GM04503 (cell line): ENCODE data around the gene FAM107B.
"Not testable (repeated sequence)": the region's sequence is repeated elsewhere in the genome, so short reads cannot be mapped to it uniquely, and the experiment has no call there.

Experiments used
- DNase-seq: peaks from one replicate; pipeline ENCODE4 v3.0.0-alpha.2; 2012; ENCODE audit warnings: low read depth

The FAM107B gene

DNA sequence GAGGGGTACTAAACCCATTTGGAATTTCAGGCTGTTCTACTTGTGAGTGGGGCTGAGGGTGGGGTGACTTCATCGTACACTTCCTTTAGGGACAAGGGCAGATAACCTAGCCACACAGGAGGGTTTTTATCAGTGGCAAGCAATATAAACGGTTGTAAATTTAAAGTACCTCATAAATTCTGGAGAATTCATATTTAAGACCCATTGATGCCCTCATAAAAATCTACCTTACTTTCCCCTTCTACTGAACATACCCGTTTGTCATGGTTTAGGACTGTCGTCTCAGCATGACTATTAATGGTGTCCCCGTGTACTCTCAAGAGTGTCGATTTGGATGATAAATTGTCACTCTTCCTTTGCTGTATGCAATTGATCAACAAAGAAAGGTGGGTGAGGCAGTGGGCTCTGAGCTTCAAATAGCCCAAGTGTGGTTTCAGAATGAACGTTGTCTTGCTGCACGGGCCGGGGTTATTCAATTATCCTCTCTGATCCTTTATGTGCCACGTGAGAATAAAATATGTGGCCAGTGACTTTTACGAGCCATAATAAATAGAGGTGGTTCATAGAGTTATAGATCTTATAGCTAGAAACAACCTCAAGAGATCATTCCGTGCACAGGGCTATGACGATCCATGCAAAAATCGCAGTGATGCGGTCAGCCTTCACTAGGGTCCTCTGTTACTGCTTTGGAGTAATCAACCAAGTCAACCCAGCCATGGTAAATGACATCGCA lies 82.2 kb downstream of the FAM107B start:
- DNase-seq: no peak

DNA sequence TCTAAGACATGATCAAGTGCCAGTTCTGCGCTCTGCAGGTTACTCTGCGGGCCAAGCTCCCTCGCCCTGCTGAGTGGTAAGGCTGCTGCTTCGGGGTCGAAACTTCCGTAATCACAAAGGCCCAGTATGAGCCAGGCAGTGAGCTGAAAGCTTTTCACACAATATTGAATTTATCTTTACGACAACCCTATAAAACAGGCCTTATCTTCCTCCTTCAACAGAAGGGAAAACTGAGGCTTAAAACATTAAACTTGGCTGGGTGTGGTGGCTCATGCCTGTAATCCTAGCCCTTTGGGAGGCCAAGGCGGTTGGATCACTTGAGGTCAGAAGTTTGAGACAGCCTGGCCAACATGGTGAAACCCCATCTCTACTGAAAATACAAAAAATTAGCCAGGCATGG lies 83.3 kb downstream of the FAM107B start:
- DNase-seq: no peak

DNA sequence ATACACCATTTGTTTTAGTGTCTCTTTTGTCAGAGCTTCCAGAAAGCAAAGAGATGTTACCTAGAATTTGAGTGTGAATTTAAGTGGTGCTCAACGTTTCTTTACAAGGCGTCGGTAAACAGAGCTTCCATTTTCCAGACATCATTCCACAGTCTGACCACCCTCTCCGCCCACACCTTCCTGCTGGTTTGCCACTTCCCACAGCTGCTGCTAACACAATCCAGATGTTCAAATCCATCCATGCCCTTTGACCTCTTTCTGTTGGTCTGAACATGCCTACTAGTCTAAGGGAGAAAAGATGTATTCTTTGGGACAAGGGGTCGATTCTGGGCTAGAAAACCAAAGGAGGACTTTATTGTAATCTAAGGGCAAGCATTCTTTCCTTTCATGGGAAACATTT lies 86.1 kb downstream of the FAM107B start:
- DNase-seq: peak; percentile 12

DNA sequence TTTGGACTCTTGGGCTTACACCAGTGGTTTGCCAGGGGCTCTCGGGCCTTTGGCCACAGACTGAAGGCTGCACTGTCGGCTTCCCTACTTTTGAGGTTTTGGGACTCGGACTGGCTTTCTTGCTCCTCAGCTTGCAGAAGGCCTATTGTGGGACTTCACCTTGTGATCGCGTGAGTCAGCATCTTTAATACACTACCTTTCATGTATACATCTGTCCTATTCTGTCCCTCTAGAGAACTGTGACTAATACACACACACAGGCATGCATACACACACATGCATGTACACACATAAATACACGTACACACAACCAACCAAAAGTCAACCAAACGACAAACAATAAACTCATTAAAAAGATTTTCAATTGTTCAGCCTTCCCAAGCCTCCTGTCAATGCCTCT lies 86.5 kb downstream of the FAM107B start:
- DNase-seq: not testable (repeated sequence)

DNA sequence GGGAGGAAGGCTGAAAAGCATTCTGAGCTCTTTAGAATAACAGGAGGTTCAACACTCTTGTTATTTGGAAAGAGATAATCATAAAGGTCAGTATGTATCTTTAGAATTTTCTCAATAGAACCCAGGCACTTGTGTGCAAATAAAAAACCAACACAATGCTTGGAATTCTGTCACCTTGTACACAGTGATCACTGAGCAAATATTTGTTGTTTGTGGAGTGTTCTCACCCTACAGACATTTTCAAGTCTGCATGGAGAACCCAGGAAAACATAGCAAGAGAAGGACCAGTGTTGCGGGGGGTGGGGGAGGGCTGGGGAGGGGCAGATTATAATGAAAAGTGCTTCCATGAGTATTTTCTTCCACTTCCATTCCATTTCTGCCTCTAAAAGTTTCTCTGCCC lies 87.4 kb downstream of the FAM107B start:
- no peak for DNase-seq

DNA sequence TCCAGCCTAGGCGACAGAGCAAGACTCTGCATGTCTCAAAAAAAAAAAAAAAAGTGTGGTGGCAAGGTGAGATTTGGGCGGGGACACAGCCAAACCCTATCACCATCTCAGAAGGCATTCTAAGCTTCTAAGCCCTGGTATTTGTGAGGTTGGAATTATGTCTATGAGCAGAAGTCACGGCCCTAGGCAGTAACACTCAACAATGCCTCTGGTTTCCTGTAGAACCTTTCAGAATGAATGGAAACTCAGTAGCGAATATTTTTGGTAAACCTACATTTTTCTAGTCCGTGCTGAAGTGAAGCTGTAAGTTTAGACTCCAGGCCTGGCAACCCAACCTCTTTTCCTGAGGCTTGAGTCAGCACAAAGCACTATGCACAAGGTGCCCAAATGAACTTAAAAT lies 88.3 kb downstream of the FAM107B start:
- no peak for DNase-seq

DNA sequence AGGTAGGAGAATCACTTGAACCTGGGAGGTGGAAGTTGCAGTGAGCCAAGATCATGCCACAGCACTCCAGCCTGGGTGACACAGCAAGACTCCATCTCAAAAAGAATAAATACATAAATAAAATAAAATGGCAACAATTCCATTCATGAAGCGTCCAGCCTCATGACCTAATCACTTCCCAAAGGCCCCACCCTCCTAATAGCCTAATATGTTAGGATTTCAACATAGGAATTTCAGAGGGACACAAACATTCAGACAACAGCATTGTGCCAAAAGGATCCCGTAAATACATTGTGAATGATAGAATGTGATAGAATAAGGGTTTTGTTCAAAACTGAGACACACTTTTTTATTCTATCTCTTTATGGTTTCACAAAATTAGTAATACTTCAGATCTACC lies 90.3 kb downstream of the FAM107B start:
- no peak for DNase-seq

DNA sequence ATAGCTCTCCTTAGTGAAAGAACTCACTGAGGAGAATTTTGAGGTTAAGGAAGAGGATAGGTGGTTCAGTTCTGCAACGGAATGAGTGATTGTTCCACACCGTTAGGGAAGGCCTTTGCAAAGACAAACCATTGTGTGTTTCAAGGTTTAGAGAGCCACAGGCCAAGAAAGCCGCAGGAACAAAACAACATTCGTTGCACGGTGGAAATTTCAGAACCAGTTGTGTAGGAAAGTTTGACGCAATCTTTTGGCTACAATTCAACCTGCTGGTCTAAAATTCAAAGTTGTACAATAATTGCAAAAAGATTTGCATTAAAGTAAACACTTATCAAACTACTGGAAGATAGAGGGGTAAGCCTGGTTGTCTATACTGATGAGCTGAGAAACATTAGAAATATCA lies 91.4 kb downstream of the FAM107B start:
- DNase-seq: no peak

DNA sequence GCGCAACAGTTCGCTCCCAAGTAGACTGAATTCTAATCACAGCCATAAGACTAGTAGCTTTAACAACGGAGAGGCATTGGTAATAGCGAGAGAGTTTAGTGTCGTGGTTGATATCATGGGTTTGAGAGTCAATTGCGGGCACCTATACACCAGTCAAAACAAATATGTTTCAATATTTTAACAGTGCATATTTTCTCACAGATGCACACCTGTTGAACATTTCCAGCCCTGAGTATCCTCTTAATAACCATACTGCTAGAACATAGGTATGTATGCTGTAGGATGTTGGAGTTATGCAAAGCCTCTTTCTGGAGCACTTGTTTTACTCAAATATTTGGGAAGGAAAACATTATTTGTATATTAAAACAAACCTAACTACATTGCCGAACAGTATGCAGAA lies 92.9 kb downstream of the FAM107B start:
- DNase-seq: no peak

DNA sequence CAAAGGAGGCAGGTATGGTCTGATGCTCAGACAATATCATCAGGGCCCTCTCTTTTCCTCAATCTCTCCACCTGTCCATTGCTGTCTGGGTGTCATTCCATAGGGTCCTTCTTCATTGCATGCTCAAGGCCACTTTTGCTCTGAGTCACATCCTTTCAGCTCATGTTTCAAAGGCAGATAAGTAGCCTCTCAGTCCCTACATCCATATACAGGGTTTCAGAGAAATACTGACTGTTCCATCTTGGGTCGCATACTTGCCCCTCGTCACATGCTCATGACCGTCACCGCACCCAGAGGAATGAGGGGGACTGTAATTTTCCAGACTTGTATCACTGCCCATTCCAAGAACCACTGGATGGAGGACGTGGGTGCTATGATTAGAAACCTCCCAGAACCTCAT lies 93.4 kb downstream of the FAM107B start:
- DNase-seq: no peak

DNA sequence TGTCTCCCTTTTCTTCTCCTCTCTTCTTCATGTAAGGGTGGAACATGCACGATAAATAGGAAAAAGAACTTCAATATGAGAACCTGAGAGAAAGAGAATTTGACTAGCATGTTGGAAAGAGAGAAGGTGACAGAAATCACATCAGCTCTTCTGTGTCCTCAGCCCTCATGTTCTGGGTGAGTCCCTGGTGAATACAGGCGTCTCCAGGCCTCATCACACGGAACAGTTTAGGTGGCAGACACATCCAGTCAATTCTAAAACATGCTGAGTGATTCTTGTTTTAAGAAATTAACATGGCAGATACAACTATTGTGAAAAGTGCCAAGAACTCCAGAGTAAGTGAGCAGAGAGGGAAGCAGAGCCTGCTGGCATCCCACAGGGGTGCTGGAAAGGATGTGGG lies 96.1 kb downstream of the FAM107B start:
- no peak for DNase-seq

DNA sequence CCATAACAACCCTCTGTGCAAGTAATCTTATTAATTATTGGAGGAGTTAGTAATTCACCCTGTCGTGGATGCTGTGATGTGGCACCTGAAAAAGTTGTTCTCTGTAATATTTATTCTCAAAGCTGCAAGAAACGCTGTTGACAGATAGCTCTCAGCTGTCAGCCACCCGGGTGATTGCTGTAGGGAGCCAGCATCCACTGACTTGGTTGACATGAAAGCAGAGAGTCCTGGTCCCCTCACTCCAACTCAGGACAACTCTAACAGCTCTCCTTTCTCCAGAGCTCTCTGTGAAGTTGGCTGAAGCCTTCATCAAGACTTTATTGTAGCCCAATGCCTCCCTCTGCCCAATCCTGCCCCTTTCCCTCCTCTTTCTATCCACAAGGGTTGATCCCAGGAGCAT lies 98.0 kb downstream of the FAM107B start:
- no peak for DNase-seq

DNA sequence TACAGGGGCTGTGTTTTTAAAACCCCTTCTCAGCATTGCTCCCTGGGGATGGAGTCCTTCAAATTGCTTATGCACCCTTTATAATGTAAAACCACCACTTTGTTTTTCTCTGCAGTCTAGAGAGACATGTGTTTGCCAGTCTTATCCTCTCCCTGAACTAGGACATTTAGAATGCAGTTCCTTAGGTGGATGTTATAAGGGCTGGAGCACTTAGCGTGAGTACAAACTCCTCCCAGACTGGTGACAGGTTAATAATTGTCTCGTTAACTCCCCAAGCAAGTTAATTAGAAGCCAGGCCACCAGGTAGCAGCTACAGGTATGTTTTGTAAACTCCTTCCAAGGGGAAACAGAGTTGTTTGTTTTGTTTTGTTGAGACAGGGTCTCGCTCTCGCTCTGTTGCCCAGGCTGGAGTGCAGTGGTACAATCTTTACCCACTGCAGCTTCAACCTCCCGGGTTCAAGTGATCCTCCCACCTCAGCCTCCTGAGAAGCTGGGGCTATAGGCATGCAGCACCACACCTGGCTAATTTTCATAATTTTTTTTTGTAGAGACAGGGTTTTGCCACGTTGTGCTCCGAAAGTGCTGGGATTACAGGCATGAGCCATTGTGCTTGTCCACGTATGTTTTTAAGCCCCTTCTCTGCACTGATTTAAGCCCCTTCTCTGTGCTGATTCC lies 100.2 kb downstream of the FAM107B start:
- no peak for DNase-seq

DNA sequence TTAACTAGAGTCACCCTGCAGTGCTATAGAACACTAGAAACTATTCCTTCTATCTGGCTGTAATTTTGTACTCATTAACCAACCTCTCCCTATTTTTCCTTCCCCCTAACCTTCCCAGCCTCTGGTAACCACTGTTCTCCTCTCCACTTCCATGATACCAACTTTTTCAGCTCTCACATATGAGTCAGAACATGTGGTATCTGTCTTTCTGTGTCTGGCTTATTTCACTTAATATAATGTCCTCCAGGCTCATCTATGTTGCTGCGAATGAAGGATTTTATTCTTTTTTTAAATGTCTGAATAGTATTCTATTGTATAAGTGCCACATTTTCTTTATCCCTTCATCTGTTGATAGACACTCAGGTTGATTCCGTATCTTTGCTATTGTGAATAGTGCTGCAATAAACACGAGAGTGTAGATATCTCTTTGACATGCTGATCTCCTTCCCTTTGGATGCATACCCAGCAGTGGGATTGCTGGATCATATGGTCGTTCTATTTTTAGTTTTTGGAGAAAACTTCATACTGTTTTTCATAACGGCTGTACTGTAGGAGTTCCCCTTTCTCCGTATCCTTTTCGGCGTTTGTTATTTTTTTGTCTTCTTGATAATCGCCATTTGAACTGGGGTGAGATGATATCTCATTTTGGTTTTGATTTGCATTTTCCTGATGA lies 101.4 kb downstream of the FAM107B start:
- no peak for DNase-seq

DNA sequence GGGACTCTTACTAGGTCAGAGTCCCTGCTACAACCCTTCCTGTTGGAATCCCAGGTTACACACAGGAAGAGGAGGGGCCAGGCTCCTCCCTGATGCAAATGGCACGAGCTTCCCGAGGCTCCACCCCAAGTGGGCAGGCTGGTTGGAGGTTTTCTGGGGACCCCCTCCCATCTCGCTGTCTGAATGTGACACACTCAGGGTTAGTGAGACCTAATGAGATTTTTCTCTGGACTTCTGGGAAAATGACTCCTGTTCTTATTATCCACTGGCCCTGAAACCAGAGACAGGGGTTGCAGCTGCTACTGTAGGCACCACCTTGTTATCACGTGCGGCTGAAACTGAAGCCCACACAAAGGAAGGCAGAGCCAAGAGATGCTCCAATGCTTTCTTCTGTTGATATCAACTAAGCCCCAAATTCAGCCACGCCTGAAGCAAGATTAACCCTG lies 103.3 kb downstream of the FAM107B start:
- no peak for DNase-seq

DNA sequence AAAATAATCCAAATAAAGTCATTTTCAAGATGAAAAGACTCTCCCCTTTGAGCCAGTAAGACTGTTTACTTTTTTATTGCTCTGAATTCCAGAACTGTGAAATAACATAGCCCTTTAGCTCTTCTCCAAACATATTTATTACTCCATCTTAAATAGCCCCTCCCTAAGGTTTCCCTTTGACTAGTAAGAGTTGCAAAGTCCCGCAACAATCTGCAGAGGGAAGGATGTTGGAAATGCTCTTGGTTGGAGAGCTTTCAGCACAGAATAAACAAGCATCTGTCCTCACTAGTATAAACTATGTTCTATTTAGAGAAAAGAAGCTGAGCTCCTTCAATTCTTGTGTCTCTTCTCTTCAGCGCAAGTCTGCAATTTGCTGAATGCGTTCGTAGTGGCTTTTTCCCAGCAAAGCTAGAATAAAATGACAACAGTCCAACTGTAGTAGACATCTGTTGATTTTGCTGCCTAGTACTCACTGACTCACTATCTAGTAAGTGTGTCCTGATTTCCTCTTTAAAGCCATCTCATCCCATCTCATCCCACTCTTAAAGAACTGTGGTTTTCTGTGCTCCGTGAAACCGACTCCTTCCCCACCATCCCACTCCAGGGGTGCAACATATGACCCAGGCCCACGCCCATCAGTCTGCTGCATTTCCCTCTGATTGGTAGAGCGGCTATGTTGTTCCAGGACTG lies 104.0 kb downstream of the FAM107B start:
- peak; percentile 33 for DNase-seq

DNA sequence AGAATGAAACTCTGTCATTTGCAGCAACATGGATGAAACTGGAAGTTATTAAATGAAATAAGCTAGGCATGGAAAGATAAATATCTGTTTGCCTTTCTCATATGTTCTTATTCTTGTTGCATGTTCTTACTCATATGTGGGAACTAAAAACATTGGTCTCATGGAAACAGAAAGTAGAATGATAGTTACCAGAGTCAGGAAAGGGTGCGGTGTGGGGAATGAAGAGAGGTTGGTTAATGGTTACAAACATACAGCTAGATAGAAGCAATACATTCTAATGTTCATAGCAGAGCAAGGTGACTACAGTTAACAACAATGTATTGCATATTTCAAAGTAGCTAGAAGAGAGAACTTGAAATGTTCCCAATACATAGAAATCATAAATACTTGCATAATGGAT lies 105.1 kb downstream of the FAM107B start:
- no peak for DNase-seq

DNA sequence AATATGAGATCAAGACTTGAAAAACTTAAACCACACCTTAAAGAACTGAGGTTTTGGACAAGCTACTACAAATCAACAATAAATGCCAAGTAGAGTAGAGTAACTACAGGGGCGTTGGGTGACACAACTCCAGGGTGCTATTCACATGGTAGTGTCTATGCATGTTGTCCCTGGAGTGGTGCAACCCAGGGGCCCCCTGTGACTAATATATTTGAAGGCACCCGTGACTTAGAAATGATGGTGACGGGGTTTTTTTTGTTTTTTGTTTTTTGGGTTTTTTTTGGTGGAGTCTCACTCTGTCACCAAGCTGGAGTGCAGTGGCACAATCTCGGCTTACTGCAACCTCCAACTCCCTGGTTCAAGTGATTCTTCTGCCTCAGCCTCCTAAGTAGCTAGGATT lies 106.9 kb downstream of the FAM107B start:
- DNase-seq: no peak

DNA sequence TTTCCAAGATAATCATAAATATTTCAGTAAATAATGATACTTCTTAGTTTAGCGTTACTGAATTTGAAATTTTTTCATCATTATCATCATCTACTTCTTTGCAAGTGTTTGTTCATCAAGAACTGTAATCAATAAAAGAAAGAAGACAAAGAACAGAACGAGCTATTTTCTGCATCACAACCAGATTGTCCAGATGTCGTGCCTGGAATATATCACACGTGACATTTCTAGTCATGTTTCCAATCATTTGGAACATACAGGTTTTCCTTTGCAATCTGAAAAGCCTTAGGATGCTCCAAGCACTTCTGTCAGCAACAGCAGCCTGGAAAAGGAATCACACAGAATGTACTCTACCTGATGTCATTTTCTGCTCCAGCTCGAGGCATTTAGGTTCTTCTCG lies 107.4 kb downstream of the FAM107B start:
- no peak for DNase-seq

DNA sequence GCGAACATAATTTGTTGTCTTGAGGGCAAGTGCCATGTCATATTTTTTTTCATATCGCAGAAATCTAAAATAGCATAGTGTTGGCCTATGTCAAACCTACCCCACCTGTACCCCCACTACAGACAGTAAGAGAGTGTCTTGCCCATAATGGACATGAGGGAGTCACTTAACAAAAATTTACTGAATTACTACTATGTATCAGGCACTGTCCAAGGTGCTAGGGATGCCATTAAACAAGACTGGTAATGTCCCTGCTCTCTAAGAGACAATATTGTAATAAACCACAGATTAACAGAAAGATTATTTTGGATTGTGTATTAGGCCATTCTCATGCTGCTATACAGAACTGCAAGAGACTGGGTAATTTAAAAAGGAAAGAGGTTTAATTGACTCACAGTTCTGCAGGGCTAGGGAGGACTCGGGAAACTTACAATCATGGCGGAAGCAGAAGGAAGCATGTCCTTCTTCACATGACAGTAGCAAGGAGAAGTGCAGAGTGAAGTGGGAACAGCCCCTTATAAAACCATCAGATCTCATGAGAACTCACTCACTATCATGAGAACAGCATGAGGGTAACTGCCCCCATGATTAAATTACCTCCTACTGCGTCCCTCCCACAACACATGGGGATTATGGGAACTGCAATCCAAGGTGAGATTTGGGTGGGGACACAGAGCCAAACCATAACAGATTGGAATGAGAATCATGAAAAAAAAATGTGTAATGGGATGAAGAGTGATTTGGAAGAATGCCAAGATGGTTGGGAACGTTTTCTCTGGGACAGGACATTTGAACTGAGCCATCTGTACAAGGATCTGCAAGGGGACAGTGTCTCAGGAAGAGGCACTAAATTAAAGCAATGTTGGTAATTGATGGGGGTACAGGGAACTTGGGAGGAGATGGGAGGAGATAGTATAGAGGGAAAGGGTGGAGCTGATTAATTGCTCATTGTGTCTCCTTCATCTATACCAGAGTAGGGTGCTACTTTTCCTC lies 108.5 kb downstream of the FAM107B start:
- DNase-seq: no peak

DNA sequence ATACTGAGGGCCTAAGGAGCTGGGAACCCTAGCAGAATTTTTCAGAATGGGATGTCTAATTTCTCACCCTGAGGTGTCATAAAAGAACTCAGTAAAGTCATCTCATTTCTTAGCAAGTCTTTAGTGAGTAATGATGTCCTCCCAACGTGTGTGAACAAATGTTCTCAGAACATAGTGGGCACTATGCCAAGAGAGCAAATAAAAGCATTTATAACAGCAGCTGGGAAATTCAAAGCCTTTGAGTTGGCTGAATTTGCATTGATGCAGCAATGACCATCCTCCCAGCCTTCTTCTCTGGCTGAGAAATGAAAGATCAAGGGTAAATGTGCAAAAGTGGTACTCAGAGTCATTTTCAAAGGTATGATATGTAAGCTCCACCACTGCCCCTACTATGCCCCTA lies 109.4 kb downstream of the FAM107B start:
- DNase-seq: no peak

DNA sequence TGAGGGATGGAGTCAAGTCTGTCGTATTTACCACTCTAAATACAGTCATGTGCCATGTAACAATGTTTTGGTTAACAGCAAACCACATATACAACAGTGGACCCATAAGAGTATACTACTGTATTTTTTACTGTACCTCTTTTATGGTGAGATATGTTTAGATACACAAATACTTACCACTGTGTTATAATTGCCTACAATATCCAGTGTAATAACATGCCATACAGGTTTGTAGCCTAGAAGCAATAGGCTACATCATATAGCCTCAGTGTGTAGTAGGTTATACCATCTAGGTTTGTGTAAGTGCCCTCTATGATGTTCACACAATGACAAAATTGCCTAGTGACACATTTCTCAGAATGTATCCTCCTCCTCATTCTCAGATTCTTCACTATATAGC lies 110.4 kb downstream of the FAM107B start:
- DNase-seq: no peak
